ENCODE data around the gene TSPAN15.

The TSPAN15 gene

DNA sequence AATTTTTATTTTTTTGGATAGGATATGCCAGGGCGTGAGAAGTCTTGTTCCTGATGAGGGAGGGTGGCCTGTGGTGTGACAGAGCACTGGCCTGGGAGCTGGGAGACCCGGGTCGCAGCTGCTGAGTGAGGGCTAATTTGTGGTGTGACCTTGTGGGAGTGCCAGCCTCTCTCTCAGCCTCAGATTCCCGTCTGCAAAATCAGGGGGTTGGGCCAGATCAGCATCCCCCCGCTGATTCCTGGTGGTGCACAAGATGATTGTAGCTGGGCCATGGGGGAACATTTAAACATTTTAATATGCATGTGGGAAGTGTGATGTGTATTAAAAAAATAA is 14.9 kb downstream of the TSPAN15 start:
- DNase-seq (ENCODE audit: low spot score), result no peak

DNA sequence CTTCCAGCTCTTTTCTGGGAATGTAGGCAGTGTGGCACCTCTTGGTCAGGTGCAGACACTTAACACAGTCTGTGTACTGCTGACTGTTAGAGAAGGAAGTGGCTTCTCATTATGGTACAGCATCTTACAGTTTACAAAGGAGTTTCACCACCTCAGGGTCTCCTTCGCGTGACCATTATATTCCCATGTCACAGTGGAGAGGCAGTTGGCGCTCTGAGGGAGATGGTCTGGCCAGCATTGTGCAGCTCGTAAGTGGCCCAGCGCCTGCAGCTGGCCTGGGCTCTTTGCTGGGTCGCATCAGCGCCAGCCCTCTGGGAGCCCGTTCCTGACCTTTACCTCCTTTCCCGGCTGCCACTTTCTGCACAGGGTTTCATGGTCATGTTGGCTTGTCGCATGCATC is 15.4 kb downstream of the TSPAN15 start:
- no peak for DNase-seq (ENCODE audit: low spot score)

DNA sequence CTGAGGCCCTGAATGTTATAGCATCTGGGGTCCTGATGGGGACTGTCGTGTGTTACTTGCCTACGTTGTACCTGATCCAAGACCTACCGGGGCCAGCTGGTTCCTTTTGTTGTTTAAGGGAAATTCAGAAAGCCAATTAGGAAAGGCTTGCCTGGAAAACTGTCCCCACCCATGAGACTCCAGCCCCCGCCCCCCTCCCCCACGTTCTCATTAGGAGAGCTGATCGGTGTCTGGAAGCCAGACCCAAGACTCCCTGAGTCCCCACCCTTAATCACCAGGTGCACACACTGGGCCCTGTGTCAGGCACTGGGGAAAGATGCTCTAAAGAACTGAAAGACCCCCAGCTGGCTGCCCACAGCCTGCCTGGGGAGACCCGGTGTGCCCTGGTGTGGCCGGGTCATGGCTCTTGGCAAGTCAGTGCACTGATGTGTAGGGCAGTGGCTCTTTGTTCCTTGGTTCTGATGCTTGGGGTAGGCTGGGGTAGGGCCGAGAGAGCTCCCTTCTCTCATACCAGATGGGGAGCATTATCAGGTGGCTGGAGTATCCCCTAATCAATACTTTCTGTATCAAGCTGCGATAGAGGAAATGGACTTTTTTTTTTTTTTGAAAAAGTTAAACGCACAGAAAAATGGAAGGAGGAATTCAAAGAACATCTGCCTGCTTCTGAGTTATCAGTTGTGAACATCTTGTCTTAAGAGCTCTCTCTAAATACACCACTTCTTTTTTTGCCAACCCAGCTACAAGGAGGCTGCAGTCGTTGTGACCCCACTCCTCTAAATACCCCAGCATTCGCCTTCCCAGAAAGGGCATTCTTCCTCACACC is 16.9 kb downstream of the TSPAN15 start:
- DNase-seq (ENCODE audit: low spot score), result no peak

DNA sequence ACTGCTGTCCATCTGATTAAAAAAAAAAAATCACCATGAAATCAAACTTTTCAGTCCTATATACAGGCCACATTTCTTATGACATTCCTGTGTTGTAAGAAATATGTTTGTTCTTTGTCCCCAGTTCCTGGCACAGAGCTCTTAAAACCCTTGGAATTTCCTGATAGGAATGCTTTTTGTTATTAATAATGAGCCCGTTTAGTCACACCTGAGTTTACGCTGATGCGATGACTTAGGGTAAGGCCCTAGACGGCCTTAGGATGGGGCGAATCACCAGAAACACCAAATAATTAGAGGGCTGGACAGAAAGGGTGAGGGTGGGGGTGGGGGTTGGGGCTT is 17.5 kb downstream of the TSPAN15 start:
- DNase-seq (ENCODE audit: low spot score), result no peak

DNA sequence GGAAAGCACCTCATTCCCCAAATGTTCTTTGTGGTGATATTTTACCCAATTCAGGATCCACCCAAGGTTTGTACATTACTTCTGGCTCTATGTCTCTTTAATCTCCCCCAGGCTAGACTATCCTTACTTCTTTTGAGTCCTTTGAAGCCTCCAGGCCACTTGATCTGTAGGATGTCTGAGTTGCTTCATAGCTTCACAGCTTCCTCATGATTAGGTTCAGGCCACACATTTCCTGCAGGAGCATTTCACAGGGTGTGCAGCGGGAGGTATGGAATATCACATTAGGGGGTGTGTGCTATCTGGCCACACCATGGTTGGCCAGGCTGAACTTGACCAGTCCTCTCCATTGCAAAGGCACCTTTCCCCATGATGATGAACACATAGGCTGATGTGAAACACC is 18.7 kb downstream of the TSPAN15 start:
- DNase-seq (ENCODE audit: low spot score), result no peak

DNA sequence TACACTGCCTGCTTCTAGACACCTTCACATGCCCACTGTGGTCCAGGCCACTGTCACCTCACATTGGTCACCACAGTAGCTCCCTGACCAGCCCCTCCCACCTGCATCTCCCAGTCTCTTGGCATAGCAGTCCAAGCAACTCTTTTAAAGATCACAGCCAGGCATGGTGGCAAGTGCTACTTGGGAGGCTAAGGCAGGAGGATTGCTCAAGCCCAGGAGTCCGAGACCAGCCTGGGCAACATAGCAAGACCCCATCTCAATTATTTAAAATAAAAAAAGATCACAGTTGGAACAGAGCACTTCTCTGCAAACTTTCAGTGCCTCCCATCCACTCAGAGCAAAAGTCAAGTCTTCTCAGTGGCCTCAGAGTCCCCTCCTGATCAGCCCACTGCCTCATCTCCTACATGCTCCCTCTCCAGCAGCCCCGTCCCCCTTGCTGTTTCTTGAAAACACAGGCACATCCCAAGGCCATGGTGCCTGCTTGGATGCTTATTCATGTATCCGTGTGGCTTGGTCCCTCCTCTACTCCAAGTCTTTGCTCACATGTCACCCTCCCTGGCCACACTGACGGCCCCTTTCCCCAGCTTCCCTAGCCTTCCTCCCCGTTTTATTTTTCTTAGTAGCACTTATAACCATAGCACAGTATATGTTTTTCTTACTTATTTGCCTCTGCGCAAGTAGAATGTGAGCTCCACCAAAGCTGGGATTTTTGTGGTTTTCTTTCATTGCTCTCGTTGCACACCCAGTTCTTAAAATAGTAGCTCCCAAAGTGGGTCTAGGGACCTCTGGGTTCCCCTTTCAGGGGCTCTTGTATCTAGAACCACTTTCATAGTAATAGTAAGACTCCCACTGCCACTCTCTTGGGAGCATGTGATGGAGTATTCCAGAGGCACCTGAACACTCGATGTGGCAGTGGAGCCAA is 19.5 kb downstream of the TSPAN15 start:
- DNase-seq (ENCODE audit: low spot score), result no peak

DNA sequence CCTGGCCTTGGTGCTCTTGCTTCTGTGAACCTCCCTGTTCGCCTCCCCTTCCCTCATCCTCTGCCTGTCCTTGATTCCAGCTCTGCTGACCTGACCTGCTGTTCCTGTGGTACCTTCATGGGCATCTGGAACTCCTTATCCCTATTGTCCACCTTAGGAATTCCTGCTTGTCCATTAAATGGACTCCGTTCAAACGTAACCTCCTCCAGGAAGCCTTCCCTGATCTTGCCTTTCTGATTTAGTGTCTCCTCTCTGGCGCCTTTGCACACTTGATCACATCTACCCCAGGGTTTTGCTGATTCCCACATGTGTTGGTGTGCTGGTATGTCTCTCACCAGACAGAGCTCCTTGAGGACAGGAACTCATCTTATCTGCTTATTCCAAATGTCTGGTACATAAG is 20.9 kb downstream of the TSPAN15 start:
- no peak for DNase-seq (ENCODE audit: low spot score)

DNA sequence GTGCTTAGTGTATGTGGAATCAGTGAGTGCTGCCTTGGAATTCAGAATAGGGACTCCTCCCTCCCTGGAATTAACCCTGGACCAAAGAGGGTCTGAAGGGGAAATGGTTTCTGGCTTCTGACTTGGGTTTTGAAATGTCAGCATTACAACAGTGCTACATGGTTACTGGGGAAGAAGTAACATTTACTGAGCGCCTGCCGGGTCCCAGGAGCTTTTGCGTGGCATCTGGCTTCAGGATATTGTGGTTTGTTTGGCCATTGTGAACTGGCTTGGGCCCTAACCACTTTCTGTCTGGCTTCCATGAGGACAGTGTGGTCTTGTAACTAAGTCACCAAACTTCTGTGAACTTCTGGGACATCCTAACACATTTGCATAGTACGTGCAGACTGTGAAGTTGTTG is 21.3 kb downstream of the TSPAN15 start:
- no peak for DNase-seq (ENCODE audit: low spot score)

DNA sequence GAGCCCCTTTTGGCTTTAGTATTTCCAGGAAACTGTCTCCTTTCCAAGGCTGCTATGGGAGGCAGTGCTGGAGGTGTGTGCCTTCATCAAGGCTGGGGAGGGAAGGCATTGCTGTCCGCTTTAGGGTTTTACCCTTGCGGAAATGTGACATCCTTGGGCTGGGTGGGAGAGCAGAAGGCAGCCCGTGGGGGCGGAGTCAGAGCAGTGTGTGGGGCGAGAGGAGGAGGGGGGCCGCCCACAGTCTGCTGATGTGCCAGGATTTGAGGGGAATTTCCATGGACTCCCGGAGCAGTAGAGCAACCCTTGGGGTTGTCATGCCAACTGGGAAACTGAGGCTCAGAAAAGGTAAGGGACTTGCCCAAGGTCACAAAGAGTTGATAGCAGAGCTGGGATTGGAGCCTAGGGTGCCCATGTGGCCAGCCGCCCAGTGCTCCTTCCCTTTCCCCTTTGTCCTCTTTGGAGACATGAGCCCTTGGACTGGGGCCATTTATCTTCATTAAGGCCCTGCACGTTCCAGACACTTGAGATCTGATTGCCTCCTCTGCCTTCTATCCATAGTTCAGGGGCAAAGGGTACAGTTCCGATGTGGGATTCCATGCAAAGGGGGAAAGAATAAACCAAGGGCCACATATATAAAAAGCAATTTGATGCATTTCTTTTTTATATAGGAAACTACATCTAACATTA is 22.2 kb downstream of the TSPAN15 start:
- no peak for DNase-seq (ENCODE audit: low spot score)

DNA sequence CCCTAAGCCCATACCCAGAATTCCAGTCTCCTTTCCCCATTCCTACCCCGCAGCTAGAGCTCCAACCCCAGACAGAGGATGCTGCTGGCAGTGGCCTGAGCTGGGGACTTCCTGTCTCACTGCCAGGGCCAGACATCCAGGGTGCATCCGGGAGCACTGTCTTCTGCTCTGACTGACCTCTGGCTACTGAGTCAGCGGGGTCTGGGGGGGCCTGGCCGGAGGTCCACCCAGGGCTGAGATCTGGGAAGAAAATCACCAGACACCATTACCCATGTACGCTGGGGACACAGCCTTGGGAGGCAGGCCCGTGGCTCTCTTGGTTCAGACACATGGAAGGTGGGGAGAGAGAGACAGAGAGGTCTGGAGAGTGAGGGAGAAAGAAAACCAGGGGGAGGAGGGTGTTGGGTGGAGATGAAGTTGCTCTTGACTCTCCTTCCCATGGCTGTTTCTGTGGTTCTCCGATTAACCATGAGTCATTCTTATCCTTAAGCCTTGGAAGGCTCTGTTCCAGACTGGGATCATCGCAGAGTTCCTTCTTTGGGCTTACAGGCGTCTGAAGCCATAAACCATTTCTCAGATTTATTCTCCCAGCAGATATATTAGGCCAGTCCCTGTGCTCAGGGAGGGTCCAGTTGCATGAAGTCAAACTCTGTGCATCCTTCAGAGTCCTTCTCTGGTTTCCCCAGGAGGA is 23.6 kb downstream of the TSPAN15 start:
- no peak for DNase-seq (ENCODE audit: low spot score)

DNA sequence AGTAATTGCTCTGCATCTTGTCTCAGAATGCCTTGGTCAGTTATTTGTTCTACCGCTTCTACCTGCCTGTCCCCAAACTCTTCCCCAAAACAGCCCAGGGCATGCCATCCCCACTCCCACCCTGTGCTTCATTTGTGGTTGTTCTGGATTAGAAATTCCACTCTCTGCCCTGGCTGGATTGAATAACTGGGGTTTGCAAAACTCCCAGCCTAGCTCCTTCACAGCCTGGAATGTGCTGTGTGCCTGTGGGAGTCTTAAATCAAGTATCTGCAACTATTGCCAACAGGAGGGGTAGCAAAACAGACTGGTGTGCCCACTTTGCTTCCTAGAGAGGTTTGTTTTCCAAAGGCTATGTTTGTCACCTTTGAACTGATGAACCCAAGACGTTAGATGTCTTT is 24.2 kb downstream of the TSPAN15 start:
- no peak for DNase-seq (ENCODE audit: low spot score)

DNA sequence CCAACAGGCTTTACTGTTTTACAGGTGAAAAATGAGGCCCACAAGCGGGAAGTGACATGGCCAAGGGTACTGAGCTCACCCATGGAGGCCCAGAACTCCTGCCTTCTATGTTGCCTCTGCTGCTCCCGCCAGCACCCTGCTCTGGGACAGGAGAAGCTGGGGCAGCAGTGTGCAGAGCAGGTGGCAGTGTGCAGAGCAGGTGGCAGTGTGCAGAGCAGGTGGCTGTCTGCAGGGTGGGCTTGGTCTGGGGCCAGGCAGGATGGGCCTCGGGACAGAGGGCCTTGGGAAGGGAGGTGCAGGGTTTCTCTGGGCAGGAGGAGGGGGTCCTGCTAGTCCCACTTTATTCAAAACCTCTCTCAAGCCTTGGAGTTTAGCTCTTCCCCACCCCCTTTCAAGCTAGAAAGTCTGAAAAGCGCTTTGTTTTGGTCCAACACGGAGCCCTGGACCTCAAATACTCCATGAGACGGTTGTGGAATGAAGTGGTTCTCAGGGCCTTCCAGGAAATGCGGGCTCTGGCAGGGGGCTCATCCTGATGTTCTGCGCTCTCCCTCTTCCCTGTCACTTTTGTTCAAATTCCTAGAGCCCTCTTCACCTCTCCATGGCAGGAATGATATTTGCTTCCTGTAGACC is 26.8 kb downstream of the TSPAN15 start:
- DNase-seq (ENCODE audit: low spot score), result no peak

DNA sequence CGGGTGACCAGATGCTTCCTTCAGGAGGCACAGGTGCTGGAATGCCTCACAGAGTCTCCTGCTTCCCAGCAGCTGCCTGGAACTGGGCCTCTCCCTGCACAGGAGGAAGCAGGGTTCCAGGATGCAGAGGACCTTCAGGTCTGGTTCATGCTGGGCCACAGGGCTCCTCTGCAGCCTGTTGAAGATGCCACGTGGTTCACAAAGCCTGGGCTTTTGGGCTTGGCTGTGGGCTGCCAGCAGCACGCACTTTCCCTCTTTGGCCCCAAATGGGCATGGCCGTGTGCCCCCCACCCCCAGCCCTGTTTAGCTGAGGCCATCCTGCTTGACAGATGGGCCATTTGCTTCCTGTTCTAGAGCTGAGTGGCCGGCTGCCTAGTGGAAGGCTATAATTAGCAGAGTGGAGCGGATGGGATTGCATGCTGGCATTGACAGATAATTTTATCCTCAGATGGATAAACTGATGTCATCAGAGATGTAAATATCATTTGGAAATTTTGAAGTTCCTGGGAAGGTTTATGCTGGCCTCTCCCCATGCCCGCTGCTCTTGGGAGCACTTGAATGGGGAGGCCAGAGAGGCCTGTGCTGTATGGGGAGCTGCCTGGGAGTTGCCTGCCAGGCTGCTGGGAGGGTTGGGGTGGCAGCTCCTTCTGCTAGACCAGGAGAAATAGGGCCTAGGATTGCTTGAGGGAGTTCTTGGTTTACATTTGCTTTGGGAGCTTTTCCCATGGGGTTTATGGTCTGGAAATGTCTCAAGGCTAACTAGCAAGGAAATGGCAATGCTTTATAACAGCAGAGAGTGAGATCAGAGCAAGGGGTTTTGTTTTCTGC is 28.2 kb downstream of the TSPAN15 start:
- DNase-seq (ENCODE audit: low spot score), result no peak

DNA sequence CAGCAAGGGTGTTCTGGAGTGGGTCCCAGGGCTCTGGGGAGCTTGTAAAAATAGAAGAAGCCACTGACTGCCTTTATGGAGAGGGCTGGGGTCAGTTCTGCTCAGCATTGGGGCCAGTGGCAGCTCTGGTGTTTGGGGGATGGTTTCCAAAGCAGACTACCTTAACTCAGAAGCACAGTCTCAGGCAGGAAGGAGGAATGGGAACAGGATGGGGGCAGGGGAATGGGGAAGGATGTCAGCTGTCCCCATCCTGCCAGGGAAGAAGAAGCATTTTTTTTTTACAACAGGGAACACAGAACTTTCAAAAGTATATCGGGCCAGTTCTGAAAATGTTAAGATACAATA is 28.8 kb downstream of the TSPAN15 start:
- DNase-seq (ENCODE audit: low spot score), result no peak

DNA sequence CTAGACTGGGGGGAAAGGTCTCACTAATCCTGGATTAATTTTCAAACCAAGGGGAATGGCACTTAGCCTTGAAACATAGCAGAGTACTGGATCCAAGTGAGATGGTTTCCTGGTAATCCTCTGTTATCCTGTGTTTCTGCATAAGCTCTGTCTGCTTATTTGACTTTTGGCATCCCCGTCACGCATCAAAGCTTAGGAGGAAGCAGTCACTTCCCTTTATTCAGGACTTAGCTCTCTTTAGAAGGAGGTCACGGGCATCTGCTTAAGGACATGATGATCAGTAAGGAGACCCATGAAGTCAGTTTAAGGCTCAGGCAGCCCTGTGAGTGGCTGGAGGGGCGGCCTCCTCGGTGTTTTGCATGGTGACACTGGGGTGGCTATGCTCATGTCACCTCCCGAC is 30.0 kb downstream of the TSPAN15 start:
- DNase-seq (ENCODE audit: low spot score), result no peak

DNA sequence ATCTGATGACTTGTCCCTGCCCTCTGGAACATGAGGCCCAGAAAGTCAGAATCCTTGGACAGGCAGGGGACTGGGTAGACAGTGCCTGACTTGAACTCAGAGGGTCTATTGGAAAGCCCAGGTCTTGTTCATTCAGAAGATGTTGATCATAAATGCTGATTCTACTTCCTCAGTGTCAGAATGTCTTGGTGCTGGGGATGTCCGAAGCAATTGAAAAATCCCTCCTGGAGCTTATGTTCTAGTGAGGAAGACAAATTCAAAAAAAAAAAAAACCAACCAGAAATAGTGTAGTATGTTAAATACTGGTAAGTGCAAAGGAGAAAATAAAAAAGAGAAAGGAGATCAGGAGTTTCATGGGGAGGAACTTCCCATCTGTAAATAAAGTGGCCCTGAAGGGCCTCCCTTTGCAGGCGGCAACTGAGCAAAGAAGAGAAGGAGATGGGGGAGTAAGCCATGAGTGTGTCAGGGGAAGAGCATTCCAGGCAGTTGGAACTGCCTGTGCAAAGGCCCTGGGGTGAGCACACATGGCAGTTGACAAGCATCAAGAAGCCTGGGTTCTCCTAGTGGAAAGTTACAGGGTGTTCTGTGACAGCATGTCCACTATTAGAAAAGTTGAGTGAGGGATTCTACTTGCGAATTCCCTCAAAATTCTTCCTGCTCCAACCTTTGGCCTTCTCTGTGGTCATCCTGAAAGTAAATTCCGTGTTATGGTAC is 30.7 kb downstream of the TSPAN15 start:
- no peak for DNase-seq (ENCODE audit: low spot score)

DNA sequence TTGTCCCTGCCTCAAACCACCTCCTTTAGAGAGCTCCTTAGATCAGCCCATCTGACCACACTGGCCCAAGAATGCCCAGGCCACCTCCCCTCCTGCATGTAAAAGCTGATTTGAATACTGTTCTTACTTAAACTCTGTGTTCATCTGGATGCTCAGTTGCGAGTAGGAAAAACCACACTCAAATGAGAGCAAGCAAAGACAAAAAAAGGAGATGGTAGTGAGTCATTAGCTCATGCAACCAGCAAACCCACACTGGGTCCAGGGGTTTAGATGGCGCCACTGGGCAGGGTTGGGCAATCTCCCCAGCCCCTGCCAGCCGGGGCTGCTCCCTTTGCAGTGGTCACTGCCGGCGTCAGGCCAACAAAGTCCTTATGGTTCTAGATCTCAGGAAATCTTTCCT is 32.7 kb downstream of the TSPAN15 start:
- DNase-seq (ENCODE audit: low spot score), result no peak

DNA sequence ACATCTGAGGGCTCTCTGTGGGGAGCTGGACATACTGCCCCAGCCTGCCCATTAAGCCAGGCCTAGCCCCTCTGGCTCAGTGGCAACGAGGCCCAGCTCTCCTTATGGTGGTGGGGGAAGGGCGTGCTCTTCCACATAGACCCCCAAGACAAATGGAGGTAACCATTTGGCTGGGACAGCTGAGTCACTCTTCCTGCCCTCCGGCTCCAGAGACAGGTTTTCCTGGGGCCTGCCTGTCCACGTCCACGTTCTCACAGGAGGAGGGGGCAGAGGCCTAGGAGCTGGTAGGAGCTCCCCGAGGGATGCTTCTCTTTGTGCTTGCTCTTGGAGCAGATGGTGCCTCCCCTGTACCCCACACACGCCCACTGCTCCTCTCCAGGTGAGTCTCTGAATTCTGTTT is 33.5 kb downstream of the TSPAN15 start:
- DNase-seq (ENCODE audit: low spot score), result no peak

DNA sequence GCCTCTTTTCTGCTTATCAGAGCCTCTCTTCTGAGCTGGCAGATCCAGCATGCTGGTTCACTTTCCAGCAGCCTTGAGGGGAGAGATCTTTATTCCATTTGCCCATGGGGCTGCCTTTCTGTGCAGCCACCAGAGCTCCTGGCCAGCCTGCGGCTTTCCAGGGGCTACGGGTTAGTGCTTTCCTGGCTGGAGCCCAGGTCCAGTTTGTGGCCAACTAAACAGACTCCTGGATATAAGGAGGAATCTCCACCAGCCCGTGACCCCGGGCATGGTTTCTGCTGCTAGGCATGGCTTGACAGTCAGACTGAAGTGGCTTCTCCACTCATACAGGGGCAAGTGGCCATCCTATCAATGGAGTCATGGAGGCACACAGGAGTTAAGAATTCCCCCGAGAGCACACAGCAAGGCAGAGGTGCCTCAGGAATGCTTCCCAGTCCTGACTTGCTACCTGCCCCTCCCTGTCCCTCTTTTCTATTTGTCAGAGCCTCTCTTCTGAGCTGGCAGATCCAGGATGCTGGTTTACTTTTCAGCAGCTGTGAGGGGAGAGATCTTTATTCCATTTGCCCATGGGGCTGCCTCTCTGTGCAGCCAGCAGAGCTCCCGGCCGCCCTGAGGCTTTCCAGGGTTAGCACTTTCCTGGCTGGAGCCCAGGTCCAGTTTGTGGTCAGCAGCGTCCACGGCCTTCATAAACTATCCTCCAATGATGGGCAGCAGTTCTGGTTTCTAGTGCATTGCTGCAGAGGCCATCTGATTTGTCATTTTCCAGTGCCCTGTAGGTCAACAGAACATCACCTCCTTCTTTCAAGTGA is 35.9 kb downstream of the TSPAN15 start:
- no peak for DNase-seq (ENCODE audit: low spot score)

All from putamen (tissue), 1 donor.